ENCODE results near the gene DLL1.

Gene DLL1

DNA sequence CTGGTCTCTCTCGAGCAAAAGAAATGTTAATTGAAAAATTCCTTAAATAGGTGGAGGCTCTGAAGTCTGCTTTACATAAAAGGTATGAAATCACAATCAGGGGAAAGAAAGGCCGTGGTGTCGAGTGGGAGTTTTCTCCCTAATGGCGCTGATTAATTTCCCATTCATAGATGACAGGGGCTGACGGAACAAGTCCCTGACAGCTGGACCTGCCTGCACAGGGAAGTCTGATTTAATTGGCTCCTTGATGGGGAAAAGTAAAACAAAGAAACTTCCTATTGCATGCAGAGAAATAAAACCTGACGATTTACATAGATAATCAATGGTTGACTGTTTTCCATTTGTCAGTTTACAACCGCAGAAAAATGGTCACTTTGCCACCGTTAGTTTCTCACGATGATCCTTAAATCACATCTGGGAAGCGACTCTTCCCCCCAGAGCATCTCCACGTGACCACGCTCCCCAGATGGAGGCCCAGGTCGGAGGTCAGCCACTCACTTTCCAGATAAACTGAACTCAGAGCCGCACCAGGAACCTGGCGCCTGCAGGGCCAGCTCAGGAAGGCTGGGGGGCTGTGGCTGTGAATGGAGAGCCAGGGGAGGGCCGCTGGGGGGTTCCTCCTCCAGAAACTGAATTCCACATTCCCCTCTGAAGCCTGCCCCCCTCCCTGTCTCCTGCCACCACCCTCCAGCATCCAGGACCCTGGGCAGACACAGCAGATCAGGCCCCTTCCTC, 55.3 kb downstream of the DLL1 start:
- Histone ChIP-seq H3K9me3 (ENCODE audit: control insufficient read depth, low read length) (peaks cover 2% of the 10 kb centered on the region), H3K4me3 (ENCODE audit: extremely low read depth, insufficient read depth, low read length, poor library complexity, severe bottlenecking) (no peak overlapping the region), H3K4me1 (ENCODE audit: control insufficient read depth, insufficient read depth, low read length, poor library complexity, severe bottlenecking) (peaks cover 26% of the 10 kb centered on the region), H3K27ac (ENCODE audit: low read depth, low read length, severe bottlenecking) (no peak overlapping the region), H3K36me3 (ENCODE audit: control insufficient read depth, insufficient read depth, low read length) (no peaks in the 10 kb centered on the region)
- 74 to 86% methylated on average over 12 to 16 of the region's 16 CpGs for WGBS, 2 experiments (ENCODE audit: insufficient coverage in 2 of 2)

DNA sequence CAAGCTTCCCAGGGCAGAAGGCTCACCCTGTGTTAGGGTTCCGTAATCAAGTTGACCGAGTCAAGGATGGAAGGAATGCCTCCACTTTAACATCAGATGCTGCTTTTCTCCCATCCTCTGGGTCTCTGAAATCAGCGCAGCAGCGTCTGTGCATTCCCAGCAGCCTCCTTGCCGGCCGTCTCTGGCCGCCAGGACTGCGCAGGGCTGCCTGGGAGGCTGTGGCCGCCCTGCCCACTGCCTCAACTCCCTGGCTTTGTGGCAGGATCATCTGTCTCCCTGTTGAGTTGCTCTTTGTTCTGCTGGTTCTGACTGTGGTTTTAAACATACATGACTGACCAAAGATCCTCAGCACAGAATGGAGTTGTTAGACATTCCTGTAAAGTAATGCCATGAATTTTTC, 56.5 kb downstream of the DLL1 start:
- Histone ChIP-seq H3K36me3 (ENCODE audit: control insufficient read depth, insufficient read depth, low read length) (no peaks in the 10 kb centered on the region), H3K4me3 (ENCODE audit: extremely low read depth, insufficient read depth, low read length, poor library complexity, severe bottlenecking) (no peak overlapping the region), H3K9me3 (ENCODE audit: control insufficient read depth, low read length) (peaks cover 5% of the 10 kb centered on the region), H3K4me1 (ENCODE audit: control insufficient read depth, insufficient read depth, low read length, poor library complexity, severe bottlenecking) (peaks cover 26% of the 10 kb centered on the region), H3K27ac (ENCODE audit: low read depth, low read length, severe bottlenecking) (no peak overlapping the region)
- 91 to 96% methylated on average over 8 to 9 of the region's 9 CpGs for WGBS, 2 experiments (ENCODE audit: insufficient coverage in 2 of 2)

DNA sequence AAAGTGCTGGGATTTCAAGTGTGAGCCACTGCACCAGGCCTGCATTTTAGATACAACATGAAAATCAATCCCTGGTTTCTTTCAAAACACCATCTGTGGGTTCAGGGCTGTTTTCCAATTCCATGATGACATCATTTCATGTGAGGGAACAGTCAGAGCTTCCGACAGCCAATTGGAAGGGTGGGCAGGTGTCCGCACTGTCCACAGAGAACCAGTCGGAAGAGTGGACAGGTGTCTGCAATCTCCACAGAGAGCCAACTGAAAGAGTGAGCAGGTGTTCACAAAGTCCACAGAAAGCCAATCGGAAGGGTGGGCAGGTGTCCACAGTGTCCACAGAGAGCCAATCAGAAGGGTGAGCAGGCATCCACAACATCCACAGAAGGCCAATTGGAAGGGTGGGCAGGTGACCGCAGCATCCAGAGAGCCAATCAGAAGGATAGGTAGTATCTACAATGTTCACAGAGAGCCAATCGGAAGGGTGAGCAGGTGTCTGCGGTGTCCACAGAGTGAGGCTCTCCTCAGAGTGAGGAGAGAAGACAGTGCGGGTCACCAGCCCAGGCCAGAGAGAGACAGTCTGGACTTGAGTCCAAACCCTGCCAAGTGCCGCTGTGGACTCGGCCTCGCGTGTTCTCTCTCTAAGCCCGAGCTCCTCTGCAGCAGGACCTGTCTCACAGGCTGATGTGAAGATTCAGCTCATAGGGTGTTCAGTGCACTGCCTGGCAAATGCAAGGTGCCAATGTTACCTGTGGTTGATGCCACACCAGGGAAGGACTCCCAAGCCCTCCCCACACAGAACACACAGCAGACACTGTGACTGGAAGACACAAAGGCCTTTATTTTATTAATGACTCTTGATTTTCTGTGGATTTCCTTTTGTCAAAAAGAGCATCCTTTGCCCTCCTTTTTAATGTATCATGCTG, 57.3 kb downstream of the DLL1 start:
- H3K27ac ChIP-seq (ENCODE audit: low read depth, low read length, severe bottlenecking): no peak overlapping the region
- peaks cover 26% of the 10 kb centered on the region for H3K4me1 ChIP-seq (ENCODE audit: control insufficient read depth, insufficient read depth, low read length, poor library complexity, severe bottlenecking)
- no peaks in the 10 kb centered on the region for H3K36me3 ChIP-seq (ENCODE audit: control insufficient read depth, insufficient read depth, low read length)
- H3K9me3 ChIP-seq (ENCODE audit: control insufficient read depth, low read length): peaks cover 5% of the 10 kb centered on the region
- WGBS, 2 experiments (ENCODE audit: insufficient coverage in 2 of 2): 97% methylated on average over 13 of the region's 13 CpGs
- H3K4me3 ChIP-seq (ENCODE audit: extremely low read depth, insufficient read depth, low read length, poor library complexity, severe bottlenecking): no peak overlapping the region
